H9 (cell line): ENCODE data around the gene CD86. TPM values are rescaled to one million over a fixed set of nuclear protein-coding genes. Genes with fewer than 3 reads are reported as not detected.

Source experiments
- DNase-seq: peaks from one replicate; pipeline ENCODE4 v3.0.0-alpha.2; 2017
- H2AFZ ChIP-seq: one replicate; pipeline ENCODE4 v1.6.1; 2013; ENCODE audit warnings: mild to moderate bottlenecking, low read length, control low read depth, moderate library complexity
- H2AK5ac ChIP-seq: 2 replicates; pipeline ENCODE4 v1.6.1; 2013; ENCODE audit warnings: low read length, control low read depth, mixed read lengths; ENCODE audit not compliant: insufficient read length
- H2BK120ac ChIP-seq: one replicate; pipeline ENCODE4 v1.6.1; 2013; ENCODE audit warnings: low read depth, mild to moderate bottlenecking, low read length, control low read depth, inconsistent platforms; ENCODE audit not compliant: poor library complexity, severe bottlenecking
- H2BK12ac ChIP-seq: 2 replicates; pipeline ENCODE4 v1.6.1; 2013; ENCODE audit warnings: low read length, control low read depth, mixed read lengths, low read depth; ENCODE audit not compliant: insufficient read length
- H2BK15ac ChIP-seq: 2 replicates; pipeline ENCODE4 v1.6.1; 2013; ENCODE audit warnings: low read depth, low read length, control low read depth
- H2BK20ac ChIP-seq: one replicate; pipeline ENCODE4 v1.6.1; 2013; ENCODE audit warnings: low read depth, mild to moderate bottlenecking, low read length, control low read depth, inconsistent platforms; ENCODE audit not compliant: poor library complexity, severe bottlenecking
- H2BK5ac ChIP-seq: 2 replicates; pipeline ENCODE4 v1.6.1; 2013; ENCODE audit warnings: low read length, control low read depth, mixed read lengths; ENCODE audit not compliant: insufficient read length
- H3K14ac ChIP-seq: 2 replicates; pipeline ENCODE4 v1.6.1; 2013; ENCODE audit warnings: low read length, control low read depth; ENCODE audit not compliant: insufficient read depth
- H3K18ac ChIP-seq: 2 replicates; pipeline ENCODE4 v1.6.1; 2013; ENCODE audit warnings: low read depth, mild to moderate bottlenecking, mixed read lengths, low read length, control low read depth; ENCODE audit not compliant: insufficient read length
- H3K23ac ChIP-seq: 2 replicates; pipeline ENCODE4 v1.6.1; 2013; ENCODE audit warnings: low read length, control low read depth, mixed read lengths, low read depth; ENCODE audit not compliant: insufficient read length
- H3K23me2 ChIP-seq: 2 replicates; pipeline ENCODE4 v1.6.1; 2013; ENCODE audit warnings: low read depth, mild to moderate bottlenecking, mixed read lengths, low read length, control low read depth; ENCODE audit not compliant: insufficient read length, poor library complexity, severe bottlenecking
- H3K27ac ChIP-seq: 2 replicates; pipeline ENCODE4 v1.5.1; 2013; ENCODE audit warnings: low read length, control low read depth, mixed read lengths, low read depth; ENCODE audit not compliant: insufficient read length
- H3K27me3 ChIP-seq: 2 replicates; pipeline ENCODE4 v1.6.1; 2013; ENCODE audit warnings: low read length, control low read depth, inconsistent platforms; ENCODE audit not compliant: insufficient read depth
- H3K4ac ChIP-seq: 2 replicates; pipeline ENCODE4 v1.6.1; 2013; ENCODE audit warnings: low read depth, mild to moderate bottlenecking, control low read depth, inconsistent platforms, low read length, moderate library complexity
- H3K4me1 ChIP-seq: 2 replicates; pipeline ENCODE4 v1.6.1; 2013; ENCODE audit warnings: low read length, control low read depth, inconsistent platforms; ENCODE audit not compliant: insufficient read depth
- H3K4me2 ChIP-seq: 2 replicates; pipeline ENCODE4 v1.6.1; 2013; ENCODE audit warnings: low read length, control low read depth, mixed read lengths; ENCODE audit not compliant: insufficient read length, insufficient read depth
- H3K56ac ChIP-seq: 2 replicates; pipeline ENCODE4 v1.6.1; 2013; ENCODE audit warnings: low read depth, mild to moderate bottlenecking, mixed read lengths, low read length, control low read depth; ENCODE audit not compliant: insufficient read length
- H3K79me1 ChIP-seq: 2 replicates; pipeline ENCODE4 v1.6.1; 2013; ENCODE audit warnings: low read depth, mild to moderate bottlenecking, moderate library complexity, low read length, control low read depth, inconsistent platforms; ENCODE audit not compliant: insufficient read depth, poor library complexity, severe bottlenecking
- H3K79me2 ChIP-seq: 2 replicates; pipeline ENCODE4 v1.6.1; 2013; ENCODE audit warnings: low read length, control low read depth, inconsistent platforms; ENCODE audit not compliant: insufficient read depth
- H3K9ac ChIP-seq: 2 replicates; pipeline ENCODE4 v1.6.1; 2013; ENCODE audit warnings: low read length, control low read depth, mixed read lengths; ENCODE audit not compliant: insufficient read length; ENCODE audit errors: extremely low read depth
- H3K9me3 ChIP-seq: one replicate; pipeline ENCODE4 v1.6.1; 2013; ENCODE audit warnings: low read depth, low read length, inconsistent platforms; ENCODE audit not compliant: control insufficient read depth
- H3T11ph ChIP-seq: one replicate; pipeline ENCODE4 v1.6.1; 2013; ENCODE audit warnings: mild to moderate bottlenecking, low read length, control low read depth, inconsistent platforms
- H4K20me1 ChIP-seq: one replicate; pipeline ENCODE4 v1.6.1; 2013; ENCODE audit not compliant: control insufficient read depth, insufficient read length, insufficient read depth
- H4K5ac ChIP-seq: 2 replicates; pipeline ENCODE4 v1.6.1; 2013; ENCODE audit warnings: low read depth, mild to moderate bottlenecking, mixed read lengths, low read length, control low read depth; ENCODE audit not compliant: insufficient read length
- H4K8ac ChIP-seq: replicated peaks from 2 replicates; pipeline ENCODE4 v1.6.1; 2013; ENCODE audit warnings: low read length, control low read depth, mixed read lengths, low read depth; ENCODE audit not compliant: insufficient read length
- H4K91ac ChIP-seq: 2 replicates; pipeline ENCODE4 v1.6.1; 2013; ENCODE audit warnings: low read depth, mild to moderate bottlenecking, moderate library complexity, mixed read lengths, low read length, control low read depth; ENCODE audit not compliant: insufficient read length
- H3K27ac Mint-ChIP-seq, 3 experiments: 2 replicates in 2 of 3; 3 replicates in 1 of 3; pipeline ENCODE4 v1.8.0; 2020 to 2021; ENCODE audit warnings: mixed read lengths in 3 of 3, mild to moderate bottlenecking in 1 of 3, moderate library complexity in 1 of 3
- H3K27me3 Mint-ChIP-seq: 2 replicates; pipeline ENCODE4 v1.8.0; 2021; ENCODE audit warnings: low read depth, mild to moderate bottlenecking, moderate library complexity, mixed read lengths
- H3K36me3 Mint-ChIP-seq, 3 experiments: 2 replicates in 2 of 3; 3 replicates in 1 of 3; pipeline ENCODE4 v1.8.0; 2020 to 2021; ENCODE audit warnings: low read depth in 3 of 3, mixed read lengths in 3 of 3; ENCODE audit not compliant: insufficient read depth in 1 of 3
- H3K4me1 Mint-ChIP-seq, 2 experiments: 2 replicates each; pipeline ENCODE4 v1.8.0; 2020; ENCODE audit warnings: mixed read lengths in 2 of 2
- H3K4me3 Mint-ChIP-seq, 2 experiments: 2 replicates in 1 of 2; 3 replicates in 1 of 2; pipeline ENCODE4 v1.8.0; 2020 to 2021; ENCODE audit warnings: mild to moderate bottlenecking in 2 of 2, mixed read lengths in 2 of 2, moderate library complexity in 1 of 2
- H3K9me3 Mint-ChIP-seq, 2 experiments: 2 replicates in 1 of 2; 3 replicates in 1 of 2; pipeline ENCODE4 v1.8.0; 2020; ENCODE audit warnings: mild to moderate bottlenecking in 2 of 2, mixed read lengths in 2 of 2, moderate library complexity in 1 of 2
- WGBS: extraction: QIAGEN DNeasy Blood & Tissue Kit; methylation state at CpG from one replicate; pipeline ENCODE4 v1.1.7; 2013; ENCODE audit warnings: missing lambda C conversion rate, low lambda C conversion rate, mixed read lengths; ENCODE audit not compliant: insufficient read length; ENCODE audit errors: extremely low coverage; 5-methylcytosine and 5-hydroxymethylcytosine counted together
- total RNA-seq: library from RNA; stranded (reverse); gene quantifications from 2 replicates; pipeline ENCODE4 v1.2.1, GENCODE V29; 2021
- TF ChIP-seq, protein P1 (sequence below): fragments of 200-600 bp; sonication (generic); conservative IDR thresholded peaks from 3 replicates; pipeline ENCODE4 v1.8.0; 2021; ENCODE audit warnings: antibody characterized with exemption, mild to moderate bottlenecking

The CD86 gene
- total RNA-seq, 1 experiment from 2014 or later = not detected

DNA sequence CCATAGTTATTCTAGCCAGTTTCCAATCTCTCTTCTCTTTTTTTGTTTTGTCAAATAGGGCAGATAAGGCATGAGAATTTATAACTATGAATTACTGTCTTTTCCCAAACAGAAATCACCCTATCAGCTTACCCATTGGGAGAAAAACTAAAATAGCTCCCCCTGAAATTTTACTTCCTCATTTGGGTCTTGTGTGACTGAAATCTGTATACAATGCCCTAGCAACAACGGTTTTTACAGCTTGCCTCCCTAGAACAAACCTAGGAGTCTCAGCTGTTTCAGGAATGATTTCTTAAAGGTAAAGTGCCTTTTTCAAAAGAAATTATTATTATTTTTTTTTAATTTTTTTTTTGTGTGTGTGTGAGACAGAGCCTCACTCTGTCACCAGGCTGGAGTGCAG is 56.8 kb downstream of the CD86 start:
- no peaks in the 10 kb centered on the region for H3K79me2 ChIP-seq
- no peaks in the 10 kb centered on the region for H3K9me3 ChIP-seq
- H3K14ac ChIP-seq = no peak overlapping the region
- no peak overlapping the region for H3T11ph ChIP-seq
- no peak overlapping the region for H2AK5ac ChIP-seq
- no peaks in the 10 kb centered on the region for H3K4me1 ChIP-seq
- no peak overlapping the region for H2BK20ac ChIP-seq
- no peak overlapping the region for H2BK12ac ChIP-seq
- no peak overlapping the region for H4K8ac ChIP-seq
- no peak overlapping the region for H3K56ac ChIP-seq
- Mint-ChIP-seq H3K4me3 (no peak overlapping the region), H3K27me3 (peaks cover under 1% of the 10 kb centered on the region), H3K9me3 (peaks cover 0 to 4% of the 10 kb centered on the region in 2 experiments; a peak in 1 of 5 replicates), H3K27ac (no peak overlapping the region), H3K4me1 (peaks cover 0 to 2% of the 10 kb centered on the region in 2 experiments; a peak in 1 of 4 replicates), H3K36me3 (no peaks in the 10 kb centered on the region)
- H2BK5ac ChIP-seq = no peak overlapping the region
- H3K9ac ChIP-seq = no peak overlapping the region
- H2BK15ac ChIP-seq = no peak overlapping the region
- no peak overlapping the region for H2BK120ac ChIP-seq
- TF ChIP-seq, protein P1, sequence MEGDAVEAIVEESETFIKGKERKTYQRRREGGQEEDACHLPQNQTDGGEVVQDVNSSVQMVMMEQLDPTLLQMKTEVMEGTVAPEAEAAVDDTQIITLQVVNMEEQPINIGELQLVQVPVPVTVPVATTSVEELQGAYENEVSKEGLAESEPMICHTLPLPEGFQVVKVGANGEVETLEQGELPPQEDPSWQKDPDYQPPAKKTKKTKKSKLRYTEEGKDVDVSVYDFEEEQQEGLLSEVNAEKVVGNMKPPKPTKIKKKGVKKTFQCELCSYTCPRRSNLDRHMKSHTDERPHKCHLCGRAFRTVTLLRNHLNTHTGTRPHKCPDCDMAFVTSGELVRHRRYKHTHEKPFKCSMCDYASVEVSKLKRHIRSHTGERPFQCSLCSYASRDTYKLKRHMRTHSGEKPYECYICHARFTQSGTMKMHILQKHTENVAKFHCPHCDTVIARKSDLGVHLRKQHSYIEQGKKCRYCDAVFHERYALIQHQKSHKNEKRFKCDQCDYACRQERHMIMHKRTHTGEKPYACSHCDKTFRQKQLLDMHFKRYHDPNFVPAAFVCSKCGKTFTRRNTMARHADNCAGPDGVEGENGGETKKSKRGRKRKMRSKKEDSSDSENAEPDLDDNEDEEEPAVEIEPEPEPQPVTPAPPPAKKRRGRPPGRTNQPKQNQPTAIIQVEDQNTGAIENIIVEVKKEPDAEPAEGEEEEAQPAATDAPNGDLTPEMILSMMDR = no peak
- no peak overlapping the region for H3K23ac ChIP-seq
- no peaks in the 10 kb centered on the region for H3K27me3 ChIP-seq
- H3K23me2 ChIP-seq = no peaks in the 10 kb centered on the region
- H3K18ac ChIP-seq = no peak overlapping the region
- WGBS = no CpG with 5 or more reads among the region's 1 CpG
- no peak overlapping the region for H4K91ac ChIP-seq
- H3K4ac ChIP-seq = no peak overlapping the region
- H3K27ac ChIP-seq = no peak overlapping the region
- no peak overlapping the region for H2AFZ ChIP-seq
- no peaks in the 10 kb centered on the region for H3K79me1 ChIP-seq
- no peaks in the 10 kb centered on the region for H4K20me1 ChIP-seq
- no peak overlapping the region for H3K4me2 ChIP-seq
- DNase-seq = no peak
- H4K5ac ChIP-seq = no peak overlapping the region
